Retina (tissue), 1 donor: Measurements from ENCODE around the gene GNB3.
"Not testable (repeated sequence)": the region's sequence is repeated elsewhere in the genome, so short reads cannot be mapped to it uniquely, and the experiment has no call there.

Source experiments
- DNase-seq: peaks from one replicate; pipeline ENCODE4 v3.0.0-alpha.2; 2016

Gene GNB3

GRCh38 chr12:6863586-6864321 is 23.0 kb downstream of the GNB3 start:
- no peak for DNase-seq

DNA sequence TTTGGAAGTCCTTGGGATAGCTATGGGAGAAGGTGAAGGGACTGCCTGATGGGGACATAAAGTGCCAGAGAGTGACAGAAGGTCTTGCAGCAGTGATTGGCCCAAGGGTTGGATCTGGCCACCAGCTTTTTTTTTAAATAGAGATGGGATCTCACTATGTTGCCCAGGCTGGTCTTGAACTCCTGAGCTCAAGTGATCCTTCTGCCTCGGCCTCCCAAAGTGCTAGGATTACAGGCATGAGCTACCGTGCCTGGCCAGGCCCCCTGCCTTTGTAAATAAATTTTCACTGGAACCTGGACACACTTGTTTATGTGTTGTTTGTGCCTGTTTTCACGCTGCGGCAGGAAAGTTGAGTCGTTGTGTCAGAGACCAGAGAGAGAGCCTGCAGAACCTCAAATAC is 24.6 kb downstream of the GNB3 start:
- not testable (repeated sequence) for DNase-seq

DNA sequence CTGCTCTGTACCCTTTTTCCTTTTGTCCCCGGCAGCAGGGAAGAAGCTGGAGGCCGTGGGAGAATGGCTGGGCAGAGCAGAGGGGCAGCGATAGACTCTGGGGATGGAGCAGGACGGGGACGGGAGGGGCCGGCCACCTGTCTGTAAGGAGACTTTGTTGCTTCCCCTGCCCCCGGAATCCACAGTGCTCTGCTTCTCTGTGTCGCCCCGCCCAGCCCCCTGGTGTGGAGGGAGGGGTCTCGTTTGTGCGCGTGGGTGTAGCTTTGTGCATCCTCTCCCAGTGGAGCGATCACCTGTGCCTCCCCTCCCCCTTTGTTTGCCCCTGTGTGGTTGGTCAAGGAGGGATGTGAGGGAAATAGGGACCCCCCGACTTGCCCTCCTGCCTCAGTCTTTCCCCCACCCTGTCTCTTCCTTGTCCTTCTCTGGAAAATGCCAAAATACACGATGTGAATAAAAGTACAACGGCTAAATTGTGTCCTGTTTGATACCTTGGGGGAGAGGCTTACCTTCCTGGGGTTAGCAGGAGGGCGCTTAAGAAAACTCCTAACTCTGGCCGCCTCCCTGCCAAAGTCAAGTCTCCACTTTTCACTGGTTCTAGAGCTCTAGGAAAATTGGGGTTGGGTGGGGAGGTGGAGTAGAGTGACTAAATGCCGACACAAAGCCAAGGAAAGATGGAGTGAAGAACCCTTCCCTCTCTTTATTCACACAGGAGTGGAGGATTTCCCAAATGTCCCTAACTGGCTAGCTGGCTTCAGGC is 25.6 kb downstream of the GNB3 start:
- DNase-seq: no peak

- DNase-seq: peak; percentile 80
Observed at GRCh38 chr12:6866920-6867412, 26.2 kb downstream of the GNB3 start.

GRCh38 chr12:6867413-6868210 is 26.9 kb downstream of the GNB3 start, which contains the start of gene TPI1:
Gene TPI1, plus strand, starts transcription at chr12:6867531. Its CDS starts 36 bp downstream, at chr12:6867567.
- DNase-seq: peak; percentile 86

- DNase-seq: peak; percentile 36
Observed at GRCh38 chr12:6868211-6869048, 27.7 kb downstream of the GNB3 start.

GRCh38 chr12:6869049-6870021 is 28.6 kb downstream of the GNB3 start:
- DNase-seq: peak; percentile 82

DNA sequence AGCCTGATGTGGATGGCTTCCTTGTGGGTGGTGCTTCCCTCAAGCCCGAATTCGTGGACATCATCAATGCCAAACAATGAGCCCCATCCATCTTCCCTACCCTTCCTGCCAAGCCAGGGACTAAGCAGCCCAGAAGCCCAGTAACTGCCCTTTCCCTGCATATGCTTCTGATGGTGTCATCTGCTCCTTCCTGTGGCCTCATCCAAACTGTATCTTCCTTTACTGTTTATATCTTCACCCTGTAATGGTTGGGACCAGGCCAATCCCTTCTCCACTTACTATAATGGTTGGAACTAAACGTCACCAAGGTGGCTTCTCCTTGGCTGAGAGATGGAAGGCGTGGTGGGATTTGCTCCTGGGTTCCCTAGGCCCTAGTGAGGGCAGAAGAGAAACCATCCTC is 29.6 kb downstream of the GNB3 start:
- not testable (repeated sequence) for DNase-seq

DNA sequence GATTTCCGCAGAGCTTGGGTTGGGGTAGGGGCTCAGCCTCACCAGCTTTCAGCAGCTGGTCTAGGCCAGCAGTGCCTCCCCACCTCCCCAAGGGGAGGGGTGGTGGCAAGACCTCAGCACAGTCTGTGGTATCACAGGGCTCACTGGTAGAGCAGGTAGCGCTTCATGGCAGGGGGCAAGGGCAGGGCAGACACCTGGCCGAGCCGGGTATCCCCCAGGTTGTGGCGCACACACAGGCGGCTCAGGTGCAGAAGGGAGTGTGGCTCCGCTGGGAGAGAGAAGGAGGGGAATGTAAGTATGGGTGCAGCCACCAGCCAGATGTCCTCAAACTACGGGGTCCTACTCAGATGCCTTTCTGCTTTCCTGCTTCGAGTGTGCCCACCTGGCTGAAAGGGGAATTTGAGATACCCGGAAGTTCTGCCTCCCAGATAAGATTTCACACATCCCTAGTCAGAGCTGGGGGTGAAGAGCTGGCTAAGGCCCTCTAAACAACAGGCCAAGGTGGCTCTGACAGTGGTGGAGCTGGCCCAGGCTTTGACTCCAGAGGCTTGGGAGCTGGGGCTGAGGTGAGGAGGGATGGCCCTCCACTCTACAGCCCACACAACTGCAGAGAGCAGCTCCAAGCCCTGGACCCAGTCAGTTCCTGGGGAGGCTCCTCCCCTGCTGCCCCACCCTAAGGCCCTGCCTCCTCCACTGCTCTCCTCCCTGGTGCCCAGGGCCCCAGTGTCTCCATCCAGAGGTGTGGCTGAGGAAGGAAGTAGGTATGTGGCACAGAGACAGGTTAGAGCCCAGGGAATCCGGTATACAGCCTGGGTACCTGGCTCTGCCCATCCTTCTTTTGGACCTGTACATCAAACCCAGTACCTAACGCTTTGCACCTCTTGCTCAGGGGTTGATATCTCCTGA is 30.6 kb downstream of the GNB3 start:
- DNase-seq: no peak

DNA sequence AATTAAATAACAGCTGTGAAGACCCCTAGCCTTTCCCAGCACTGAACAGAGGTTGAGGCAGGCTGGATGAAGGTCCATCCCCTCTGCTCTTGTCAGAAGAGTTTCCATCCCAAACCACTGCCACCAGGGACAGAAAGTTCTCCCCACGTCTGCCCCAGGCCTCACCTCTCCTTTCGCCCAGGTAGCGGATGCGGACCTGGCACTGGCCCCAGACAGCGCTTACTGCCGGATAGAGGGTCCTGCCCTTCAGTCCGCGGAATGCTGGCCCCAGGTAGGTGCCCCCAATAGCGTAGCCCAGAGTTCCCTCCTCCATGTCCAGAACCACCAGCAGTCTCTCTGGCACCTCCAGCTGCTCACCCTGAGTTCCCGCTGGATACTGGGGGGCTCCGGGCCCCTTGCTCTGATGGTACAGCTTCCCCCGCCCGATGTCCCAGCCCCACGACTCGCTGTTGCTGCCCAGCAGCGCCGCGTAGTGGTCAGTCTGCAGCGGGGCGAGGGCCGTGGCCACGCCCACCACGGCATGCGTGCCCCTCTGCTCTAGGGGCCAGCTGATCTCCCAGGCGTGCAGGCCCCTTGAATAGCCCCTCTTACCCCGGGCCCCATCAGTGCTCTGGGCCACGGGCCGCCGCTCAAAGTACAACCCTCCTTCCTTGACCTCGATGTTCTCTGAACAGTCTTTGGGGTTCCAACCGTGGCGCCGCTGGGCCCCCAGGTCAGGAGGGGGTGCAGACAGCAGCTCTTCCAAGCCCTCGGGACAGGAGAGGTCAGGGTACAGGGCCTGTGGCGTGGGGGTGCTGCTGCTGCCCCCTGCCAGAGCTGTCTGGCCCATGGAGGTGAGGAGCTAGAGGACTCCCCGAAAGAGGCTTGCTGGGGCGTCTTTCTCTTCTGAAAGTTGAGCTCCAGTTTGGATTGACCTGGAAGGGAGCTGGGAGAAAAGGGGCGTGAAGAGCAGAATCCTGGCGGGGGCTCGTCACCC is 31.6 kb downstream of the GNB3 start:
- peak; percentile 93 for DNase-seq

DNA sequence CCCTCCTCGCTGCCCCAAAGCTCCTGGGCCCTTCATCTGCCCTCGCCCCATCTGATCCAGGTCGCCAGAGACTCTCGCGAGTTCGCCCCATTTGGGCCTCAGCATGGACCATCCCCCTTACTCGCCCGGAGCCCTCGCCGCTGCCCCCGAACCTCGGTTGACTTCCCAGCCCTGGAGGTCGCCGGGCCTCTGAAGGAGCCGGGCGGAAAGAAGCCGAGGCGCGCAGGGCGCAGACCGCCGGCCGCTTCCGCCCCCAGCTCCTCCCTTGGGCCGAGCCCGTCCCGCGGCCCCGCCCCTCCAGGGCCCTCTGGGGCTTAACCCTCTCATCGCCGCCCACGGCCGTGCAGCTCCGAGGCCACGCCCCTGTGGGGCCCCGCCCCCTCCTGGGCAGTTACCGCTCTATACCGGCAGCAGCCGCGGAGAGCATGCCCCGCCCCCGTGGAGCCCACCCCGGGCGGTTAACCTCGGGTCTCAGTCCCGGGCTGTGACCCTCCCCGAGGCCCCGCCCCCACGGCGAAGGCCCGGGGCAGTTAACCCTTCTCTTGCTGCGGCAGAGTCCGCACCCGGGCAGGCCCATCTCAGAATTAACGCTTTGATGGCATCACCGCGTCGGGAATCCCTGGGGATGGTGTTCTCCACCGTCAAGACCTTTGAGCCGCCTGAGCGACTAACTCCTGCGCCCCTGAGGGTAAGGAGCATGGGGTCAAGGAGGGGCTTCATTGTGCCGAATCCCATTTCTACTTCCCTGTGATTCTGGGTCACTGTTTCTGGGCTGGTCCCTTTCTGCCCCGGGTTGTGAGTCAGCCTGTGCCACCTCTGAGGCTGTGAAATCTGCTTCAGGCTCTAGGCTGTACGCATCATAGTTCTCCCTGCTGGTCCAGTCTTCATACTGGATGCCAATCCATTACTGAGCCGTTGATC is 32.6 kb downstream of the GNB3 start, which contains the start of gene SPSB2:
Gene SPSB2, minus strand, starts transcription at position 210 of the 921 bp plus-strand sequence. CDS start 402 bp downstream, outside the sequence.
- peak; percentile 91 for DNase-seq

- DNase-seq: not testable (repeated sequence)
Observed at GRCh38 chr12:6874015-6874368, 33.3 kb downstream of the GNB3 start.

- not testable (repeated sequence) for DNase-seq
Observed at GRCh38 chr12:6879824-6880223, 39.1 kb downstream of the GNB3 start.

DNA sequence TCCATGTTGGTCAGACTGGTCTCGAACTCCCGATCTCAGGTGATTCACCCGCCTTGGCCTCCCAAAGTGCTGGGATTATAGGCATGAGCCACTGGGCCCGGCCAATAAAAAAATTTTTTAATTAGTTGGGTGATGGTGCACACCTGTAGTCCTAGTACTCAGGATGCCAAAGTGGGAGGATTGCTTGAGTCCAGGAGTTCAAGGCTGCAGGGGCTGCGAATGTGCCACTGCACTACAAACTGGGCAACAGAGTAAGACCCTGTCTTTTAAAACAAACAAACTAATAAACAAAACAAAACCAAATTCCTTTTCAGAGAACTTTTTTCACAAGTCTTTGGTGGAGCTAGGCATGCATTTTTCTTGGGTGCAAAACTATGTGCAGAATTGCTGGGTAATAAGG is 42.5 kb downstream of the GNB3 start:
- no peak for DNase-seq

DNA sequence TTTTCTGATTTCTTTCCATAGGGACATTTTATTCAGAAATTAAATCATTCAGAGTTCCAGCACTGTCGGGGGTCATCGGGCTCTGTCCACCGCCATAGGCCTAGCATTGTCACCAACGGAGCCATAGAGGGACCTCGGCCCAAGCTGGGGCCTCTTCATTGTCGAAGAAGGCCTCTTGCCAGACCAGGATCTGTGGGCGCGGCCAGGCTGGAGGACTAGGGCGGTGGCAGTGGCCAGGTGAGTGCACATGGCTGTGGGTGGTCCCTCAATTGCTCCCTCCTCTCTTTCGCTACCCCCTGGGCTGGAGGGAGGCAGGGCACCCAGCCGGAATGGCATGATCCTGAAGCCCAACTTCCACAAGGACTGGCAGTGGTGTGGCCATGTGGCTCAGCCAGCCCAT is 43.0 kb downstream of the GNB3 start:
- DNase-seq: no peak

GRCh38 chr12:6884539-6884938 is 43.8 kb downstream of the GNB3 start:
- DNase-seq: no peak
